Panc1 (cell line): ENCODE measurements around the gene MAOB. TPM values are rescaled to one million over a fixed set of nuclear protein-coding genes. Genes with fewer than 3 reads are reported as not detected.

ENCODE experiments used
- ATAC-seq: fragments of 200-7000 bp; cut with Tn5 transposase; 2 replicates; pipeline ENCODE4 v1.9.1; 2020; ENCODE audit warnings: mild to moderate bottlenecking, moderate library complexity
- BruUV-seq: library from RNA; stranded (reverse); fragments of 400-500 nt; replicated peaks from 2 replicates; lab custom pipeline; 2021; lab: Mats Ljungman, UMichigan
- CTCF ChIA-PET: fragments of 300-600 bp; sonication (Branson Sonifier 250); formaldehyde crosslinking; loops from one replicate; lab custom pipeline; 2022; ENCODE audit warnings: antibody characterized with exemption; lab: Charles Lee
- POLR2A ChIA-PET: fragments of 300-600 bp; sonication (Branson Sonifier 250); formaldehyde crosslinking; loops from one replicate; lab custom pipeline; 2022; ENCODE audit warnings: antibody characterized with exemption; lab: Charles Lee
- DNase-seq: peaks from one replicate; pipeline ENCODE4 v3.0.0-alpha.2; 2010; ENCODE audit warnings: low read depth, low spot score
- H3K27ac ChIP-seq: 2 replicates; pipeline ENCODE4 v1.5.1; 2011; ENCODE audit warnings: mild to moderate bottlenecking, low read length, inconsistent platforms
- H3K27me3 ChIP-seq: fragments of 200-500 bp; sonication (Bioruptor generic); 2 replicates; pipeline ENCODE4 v1.6.0; 2014; ENCODE audit warnings: low read length, inconsistent platforms; ENCODE audit not compliant: control insufficient read depth, insufficient read depth
- H3K36me3 ChIP-seq: fragments of 200-500 bp; sonication (Bioruptor generic); 2 replicates; pipeline ENCODE4 v1.5.1; 2014; ENCODE audit warnings: inconsistent platforms, mild to moderate bottlenecking, low read length, moderate library complexity; ENCODE audit not compliant: control insufficient read depth, insufficient read depth
- H3K4me1 ChIP-seq: 2 replicates; pipeline ENCODE4 v1.5.1; 2011; ENCODE audit warnings: inconsistent platforms, mild to moderate bottlenecking, low read length, moderate library complexity; ENCODE audit not compliant: control insufficient read depth, insufficient read depth
- H3K4me3 ChIP-seq, 2 experiments: 2 replicates each; pipeline ENCODE4 v1.5.1; 2011 to 2012; ENCODE audit warnings: low read depth in 2 of 2, low read length in 2 of 2, mild to moderate bottlenecking in 2 of 2, inconsistent platforms in 1 of 2, moderate library complexity in 1 of 2
- H3K9me3 ChIP-seq: fragments of 200-500 bp; sonication (Bioruptor generic); 2 replicates; pipeline ENCODE4 v1.5.1; 2014; ENCODE audit warnings: low read depth, mild to moderate bottlenecking, inconsistent platforms, low read length, moderate library complexity; ENCODE audit not compliant: control insufficient read depth, insufficient read depth
- CTCF ChIP-seq: fragments of 450-650 bp; IDR thresholded peaks from 2 replicates; pipeline ENCODE4 v1.5.1; 2017; ENCODE audit warnings: mild to moderate bottlenecking
- POLR2AphosphoS5 ChIP-seq: IDR thresholded peaks from 2 replicates; pipeline ENCODE4 v1.6.1; 2012; ENCODE audit warnings: mild to moderate bottlenecking, low read depth, low read length, moderate library complexity
- REST ChIP-seq, 2 experiments: IDR thresholded peaks; 2 replicates each; pipeline ENCODE4 v1.6.1; 2011 to 2012; ENCODE audit warnings: low read depth in 2 of 2, control low read depth in 1 of 2, low read length in 1 of 2, mild to moderate bottlenecking in 1 of 2, moderate library complexity in 1 of 2; ENCODE audit not compliant: insufficient read depth in 1 of 2
- SIN3A ChIP-seq: IDR thresholded peaks from 2 replicates; pipeline ENCODE4 v1.6.1; 2012; ENCODE audit warnings: low read depth, mild to moderate bottlenecking, low read length, moderate library complexity, borderline replicate concordance; ENCODE audit not compliant: insufficient read depth
- TCF7L2 ChIP-seq: IDR thresholded peaks from 2 replicates; pipeline ENCODE4 v1.6.1; 2011; ENCODE audit warnings: mild to moderate bottlenecking, low read depth, low read length, inconsistent platforms
- in situ Hi-C: cut with HindIII; loops from 2 replicates; pipeline ENCODE4 v1.10.0; 2016; ENCODE audit warnings: low sequenced_read_pairs, low pct_unique_long_range_greater_than_20kb
- intact Hi-C: fragments of 100-400 bp; cut with micrococcal nuclease; formaldehyde crosslinking; loops from one replicate; pipeline ENCODE4 v1.10.0; 2022; ENCODE audit not compliant: unreplicated experiment
- total RNA-seq: library from RNA; stranded (reverse); gene quantifications from one replicate; pipeline ENCODE4 v1.2.1, GENCODE V29; 2021; ENCODE audit not compliant: unreplicated experiment

Gene MAOB
- total RNA-seq, 1 experiment from 2014 or later: not detected

GRCh38 chrX:43720961-43721360, 161.3 kb downstream of the MAOB start:
- ATAC-seq: no peak
- DNase-seq: no peak
- no peaks in the 10 kb centered on the region for H3K9me3 ChIP-seq
- in situ Hi-C loops (no loop called here), intact Hi-C loops (no loop called here)
- no peaks in the 10 kb centered on the region for H3K36me3 ChIP-seq
- H3K27ac ChIP-seq: no peak overlapping the region
- no TSS peak for BruUV-seq
- no peaks in the 10 kb centered on the region for H3K27me3 ChIP-seq
- no peak for TF ChIP-seq TCF7L2
- no peak for TF ChIP-seq POLR2AphosphoS5
- TF ChIP-seq SIN3A: no peak
- TF ChIP-seq REST (IDR thresholded peaks at IDR 0.05; ENCODE audit: insufficient read depth in 1 of 2, low read depth in 2 of 2, low read length in 1 of 2): no peak
- no peak for TF ChIP-seq CTCF
- POLR2A ChIA-PET: no interaction called here
- H3K4me1 ChIP-seq: no peaks in the 10 kb centered on the region
- CTCF ChIA-PET: no interaction called here
- no peak overlapping the region for H3K4me3 ChIP-seq

- in situ Hi-C loops: no loop called here
- BruUV-seq: no TSS peak
- ChIA-PET POLR2A (no interaction called here), CTCF (no interaction called here)
- ATAC-seq (no peak), DNase-seq (no peak)
- no peak overlapping the region for H3K4me3 ChIP-seq
- no peaks in the 10 kb centered on the region for H3K27me3 ChIP-seq
- H3K9me3 ChIP-seq: no peaks in the 10 kb centered on the region
- no peak overlapping the region for H3K27ac ChIP-seq
- no peak for TF ChIP-seq SIN3A
- TF ChIP-seq CTCF: no peak
- no peak for TF ChIP-seq REST (IDR thresholded peaks at IDR 0.05; ENCODE audit: insufficient read depth in 1 of 2, low read depth in 2 of 2, low read length in 1 of 2)
- TF ChIP-seq TCF7L2: no peak
- TF ChIP-seq POLR2AphosphoS5: no peak
- intact Hi-C loops: no loop called here
- no peaks in the 10 kb centered on the region for H3K4me1 ChIP-seq
- H3K36me3 ChIP-seq: no peaks in the 10 kb centered on the region
Measured at GRCh38 chrX:43720082-43720481, 162.2 kb downstream of the MAOB start.
